ENCODE measurements around the gene RPS19.
A peak's percentile ranks its signal among the peaks of the same experiment; 100 is the strongest.

RPS19 gene

DNA sequence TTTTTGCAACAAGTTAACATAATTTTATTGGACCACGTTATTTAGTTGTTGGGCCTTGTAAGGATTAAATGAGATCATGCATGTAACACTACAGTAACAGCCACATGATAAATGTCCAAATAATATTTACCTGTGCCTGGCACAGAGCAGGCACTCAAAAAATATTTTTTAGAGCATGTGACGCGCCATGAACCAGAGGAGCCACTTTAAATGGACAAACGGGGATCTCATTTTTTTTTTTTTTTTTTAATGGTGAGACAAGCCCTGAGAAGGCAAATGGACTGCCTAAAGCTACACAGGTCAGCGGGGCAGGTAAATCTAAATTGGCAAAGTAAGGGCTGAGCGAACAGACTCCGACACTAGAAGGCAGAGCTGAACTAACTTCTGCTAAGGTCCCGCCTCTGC is 840 bp upstream of the RPS19 start:
- Histone ChIP-seq H3K4me3 (ENCODE audit: low read length in 2 of 2) (peak overlapping the region; percentile 15 to 95), H3K27ac (ENCODE audit: low read length) (peak overlapping the region; percentile 99), H3K4me1 (ENCODE audit: control insufficient read depth, insufficient read depth, low read length) (peaks cover 30% of the 10 kb centered on the region), H3K9me3 (ENCODE audit: control insufficient read depth in 2 of 2, low read length in 2 of 2) (no peaks in the 10 kb centered on the region), H3K9ac (ENCODE audit: low read length in 2 of 2) (peak overlapping the region; percentile 29 to 42), H3K36me3 (ENCODE audit: control insufficient read depth in 2 of 2, insufficient read depth in 2 of 2, low read length in 2 of 2) (peaks cover 21 to 25% of the 10 kb centered on the region in 2 donors), H3K27me3 (ENCODE audit: control insufficient read depth in 1 of 2, insufficient read depth in 2 of 2, low read length in 2 of 2) (peaks cover 0 to 3% of the 10 kb centered on the region in 2 donors)

DNA sequence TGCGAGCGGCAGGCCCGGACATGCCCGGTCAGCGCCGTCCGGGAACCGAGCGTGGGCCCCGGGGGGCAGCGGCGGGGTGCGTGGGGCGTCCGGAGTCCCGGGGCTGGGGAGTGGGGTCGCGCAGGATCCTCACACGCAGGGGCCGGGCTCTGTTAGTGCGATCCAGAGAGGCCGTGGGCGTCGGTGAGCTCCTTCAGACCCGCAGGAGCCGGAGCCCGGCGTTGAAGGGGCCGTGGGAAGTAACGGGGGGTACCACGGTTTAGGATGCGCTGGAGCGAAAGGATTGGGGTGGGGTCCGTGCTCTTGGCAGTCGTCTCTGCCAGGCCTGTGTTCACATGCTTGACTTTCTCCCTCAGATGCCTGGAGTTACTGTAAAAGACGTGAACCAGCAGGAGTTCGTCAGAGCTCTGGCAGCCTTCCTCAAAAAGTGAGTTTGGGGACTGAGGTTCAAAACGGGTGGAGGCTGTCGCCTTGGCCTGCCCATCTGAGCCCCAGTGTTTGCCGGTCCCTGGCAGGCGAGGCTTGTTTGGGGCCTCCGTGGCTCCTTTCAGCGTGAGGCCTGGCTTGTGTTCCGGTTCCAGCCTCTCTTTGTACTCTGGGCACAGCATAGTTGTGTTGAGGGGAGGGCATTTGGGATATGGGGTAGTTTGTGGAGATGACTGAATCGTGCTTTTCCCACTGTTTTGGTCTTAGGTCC is 512 bp downstream of the RPS19 start:
- Histone ChIP-seq H3K36me3 (ENCODE audit: control insufficient read depth in 2 of 2, insufficient read depth in 2 of 2, low read length in 2 of 2) (peaks cover 29 to 35% of the 10 kb centered on the region in 2 donors), H3K9ac (ENCODE audit: low read length in 2 of 2) (peak overlapping the region; percentile 87 to 98), H3K4me1 (ENCODE audit: control insufficient read depth, insufficient read depth, low read length) (peaks cover 32% of the 10 kb centered on the region), H3K9me3 (ENCODE audit: control insufficient read depth in 2 of 2, low read length in 2 of 2) (no peaks in the 10 kb centered on the region), H3K27ac (ENCODE audit: low read length) (peak overlapping the region; percentile 99), H3K4me3 (ENCODE audit: low read length in 2 of 2) (peak overlapping the region; percentile 76 to 95), H3K27me3 (ENCODE audit: control insufficient read depth in 1 of 2, insufficient read depth in 2 of 2, low read length in 2 of 2) (no peaks in the 10 kb centered on the region)

DNA sequence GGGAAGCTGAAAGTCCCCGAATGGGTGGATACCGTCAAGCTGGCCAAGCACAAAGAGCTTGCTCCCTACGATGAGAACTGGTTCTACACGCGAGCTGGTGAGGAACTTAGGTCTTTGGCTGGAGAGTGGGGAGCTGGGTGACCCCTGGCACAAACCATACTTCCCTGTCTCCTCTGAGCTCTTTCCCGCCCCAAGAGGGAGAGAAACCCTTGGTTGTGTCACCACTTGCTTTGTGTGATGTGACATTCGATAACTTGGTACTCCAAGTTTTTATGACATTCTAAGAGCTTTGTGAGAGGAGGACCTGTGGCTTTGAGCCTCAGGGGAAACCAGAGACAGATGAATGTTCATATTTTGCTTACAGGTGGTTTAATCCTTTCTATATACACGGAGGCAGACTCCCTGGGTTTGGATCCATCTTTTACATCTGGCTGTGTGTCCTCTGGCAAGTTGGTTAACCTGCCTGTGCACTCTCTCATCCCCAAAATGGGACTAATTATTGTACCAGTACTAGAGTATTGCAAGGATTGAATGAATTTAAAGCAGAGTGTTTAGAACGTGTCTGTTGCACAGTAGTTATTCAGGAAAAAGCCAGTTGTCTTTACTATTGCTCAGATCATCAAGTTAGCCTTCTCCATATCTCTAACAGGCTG is 1.2 kb downstream of the RPS19 start:
- peak overlapping the region; percentile 11 for H3K27ac ChIP-seq (ENCODE audit: low read length)
- H3K4me1 ChIP-seq (ENCODE audit: control insufficient read depth, insufficient read depth, low read length): peaks cover 32% of the 10 kb centered on the region
- H3K36me3 ChIP-seq (ENCODE audit: control insufficient read depth in 2 of 2, insufficient read depth in 2 of 2, low read length in 2 of 2): peaks cover 29 to 37% of the 10 kb centered on the region in 2 donors
- H3K27me3 ChIP-seq (ENCODE audit: control insufficient read depth in 1 of 2, insufficient read depth in 2 of 2, low read length in 2 of 2): no peaks in the 10 kb centered on the region
- H3K4me3 ChIP-seq (ENCODE audit: low read length in 2 of 2): peak overlapping the region; percentile 76 to 95
- no peaks in the 10 kb centered on the region for H3K9me3 ChIP-seq (ENCODE audit: control insufficient read depth in 2 of 2, low read length in 2 of 2)
- peak overlapping the region; percentile 87 to 98 for H3K9ac ChIP-seq (ENCODE audit: low read length in 2 of 2)

DNA sequence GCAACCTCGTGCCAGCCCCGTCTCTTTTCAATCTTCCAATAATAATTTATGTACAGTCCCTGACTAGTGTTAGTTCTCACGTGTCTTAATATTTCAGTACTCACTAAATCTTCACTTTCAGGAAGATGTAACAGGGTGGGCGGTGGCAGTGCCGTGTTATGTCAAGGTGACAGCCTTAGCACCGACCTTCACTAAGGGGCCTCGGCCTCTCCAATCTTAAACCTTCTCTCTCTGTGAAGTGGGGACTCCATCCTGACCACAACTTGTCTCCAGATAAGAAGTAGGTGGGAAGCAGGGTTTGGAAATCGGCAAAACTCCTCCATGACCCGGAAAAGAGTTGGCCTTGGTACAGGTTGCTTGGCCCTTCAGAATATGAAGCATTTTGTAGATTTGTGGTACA is 1.8 kb downstream of the RPS19 start:
- Histone ChIP-seq H3K4me3 (ENCODE audit: low read length in 2 of 2) (peak overlapping the region in 1 of 2 donors; percentile 95), H3K4me1 (ENCODE audit: control insufficient read depth, insufficient read depth, low read length) (peaks cover 32% of the 10 kb centered on the region), H3K27me3 (ENCODE audit: control insufficient read depth in 1 of 2, insufficient read depth in 2 of 2, low read length in 2 of 2) (no peaks in the 10 kb centered on the region), H3K27ac (ENCODE audit: low read length) (no peak overlapping the region), H3K9me3 (ENCODE audit: control insufficient read depth in 2 of 2, low read length in 2 of 2) (no peaks in the 10 kb centered on the region), H3K9ac (ENCODE audit: low read length in 2 of 2) (no peak overlapping the region), H3K36me3 (ENCODE audit: control insufficient read depth in 2 of 2, insufficient read depth in 2 of 2, low read length in 2 of 2) (peaks cover 29 to 40% of the 10 kb centered on the region in 2 donors)

DNA sequence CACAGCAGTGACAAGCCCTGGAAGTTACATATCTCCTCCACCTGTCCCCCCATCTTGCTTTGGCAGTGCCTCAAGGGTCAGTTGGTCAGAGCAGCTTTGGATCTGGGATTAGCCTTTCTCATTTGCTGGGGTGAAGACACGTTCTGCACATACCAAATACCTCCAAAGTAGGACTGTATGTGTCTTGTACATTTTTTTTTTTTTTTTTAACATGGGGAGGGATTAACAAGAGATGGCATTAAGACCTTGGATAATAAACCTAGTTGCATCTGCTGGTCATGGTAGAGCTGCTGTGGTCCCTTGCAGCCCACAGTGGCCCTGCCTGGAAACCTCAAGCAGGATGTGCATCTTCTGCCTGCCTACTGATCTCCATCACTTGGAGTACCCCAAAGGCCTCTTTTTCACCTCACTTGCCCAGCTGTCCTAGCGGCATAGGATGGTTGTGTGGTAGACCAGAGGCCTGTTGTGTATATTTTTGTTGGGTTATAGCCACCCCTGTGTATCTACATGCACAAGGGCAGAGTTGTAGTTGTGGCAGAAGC is 2.5 kb downstream of the RPS19 start:
- no peak overlapping the region for H3K27ac ChIP-seq (ENCODE audit: low read length)
- no peaks in the 10 kb centered on the region for H3K9me3 ChIP-seq (ENCODE audit: control insufficient read depth in 2 of 2, low read length in 2 of 2)
- H3K4me3 ChIP-seq (ENCODE audit: low read length in 2 of 2): no peak overlapping the region
- H3K4me1 ChIP-seq (ENCODE audit: control insufficient read depth, insufficient read depth, low read length): peaks cover 32% of the 10 kb centered on the region
- H3K36me3 ChIP-seq (ENCODE audit: control insufficient read depth in 2 of 2, insufficient read depth in 2 of 2, low read length in 2 of 2): peaks cover 29 to 40% of the 10 kb centered on the region in 2 donors
- H3K27me3 ChIP-seq (ENCODE audit: control insufficient read depth in 1 of 2, insufficient read depth in 2 of 2, low read length in 2 of 2): no peaks in the 10 kb centered on the region
- peak overlapping the region; percentile 1 to 29 for H3K9ac ChIP-seq (ENCODE audit: low read length in 2 of 2)

DNA sequence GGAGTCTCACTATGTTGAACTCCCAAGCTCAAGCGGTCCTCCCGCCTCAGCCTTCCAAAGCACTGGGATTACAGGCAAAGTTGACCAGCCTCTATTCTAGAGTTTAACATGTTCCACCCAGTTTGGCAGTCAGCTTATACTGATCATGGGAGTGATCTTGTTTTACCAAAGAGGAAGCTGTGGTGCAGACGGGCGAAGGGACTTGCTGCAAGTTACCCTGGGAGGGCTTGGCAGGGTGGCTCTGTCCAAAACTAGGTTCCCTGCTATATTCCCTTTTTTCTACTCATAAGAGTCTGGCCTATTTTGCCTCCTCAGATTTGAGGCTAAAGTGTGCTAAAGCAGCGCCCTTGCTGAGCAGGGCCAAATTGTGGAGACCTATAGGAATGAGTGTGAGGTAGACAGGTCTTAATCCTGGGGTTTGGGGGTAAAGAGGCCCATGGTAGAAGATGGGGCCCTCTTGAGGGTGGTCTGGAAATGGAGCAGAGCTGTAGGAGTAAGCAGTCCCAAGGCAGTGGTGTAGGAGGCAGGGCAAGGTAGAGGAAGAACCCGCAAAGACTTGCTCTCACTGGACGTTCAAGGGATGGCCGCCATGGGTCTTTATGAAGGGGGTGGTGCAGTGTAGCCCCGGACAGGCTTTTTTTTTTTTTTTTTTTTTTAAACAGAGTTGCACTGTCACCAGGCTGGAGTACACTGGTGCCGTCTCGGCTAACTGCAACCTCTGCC is 3.3 kb downstream of the RPS19 start:
- peaks cover 32 to 43% of the 10 kb centered on the region in 2 donors for H3K36me3 ChIP-seq (ENCODE audit: control insufficient read depth in 2 of 2, insufficient read depth in 2 of 2, low read length in 2 of 2)
- H3K4me1 ChIP-seq (ENCODE audit: control insufficient read depth, insufficient read depth, low read length): peaks cover 35% of the 10 kb centered on the region
- H3K27me3 ChIP-seq (ENCODE audit: control insufficient read depth in 1 of 2, insufficient read depth in 2 of 2, low read length in 2 of 2): no peaks in the 10 kb centered on the region
- H3K4me3 ChIP-seq (ENCODE audit: low read length in 2 of 2): no peak overlapping the region
- no peak overlapping the region for H3K27ac ChIP-seq (ENCODE audit: low read length)
- peak overlapping the region in 1 of 2 donors; percentile 1 for H3K9ac ChIP-seq (ENCODE audit: low read length in 2 of 2)
- H3K9me3 ChIP-seq (ENCODE audit: control insufficient read depth in 2 of 2, low read length in 2 of 2): no peaks in the 10 kb centered on the region

DNA sequence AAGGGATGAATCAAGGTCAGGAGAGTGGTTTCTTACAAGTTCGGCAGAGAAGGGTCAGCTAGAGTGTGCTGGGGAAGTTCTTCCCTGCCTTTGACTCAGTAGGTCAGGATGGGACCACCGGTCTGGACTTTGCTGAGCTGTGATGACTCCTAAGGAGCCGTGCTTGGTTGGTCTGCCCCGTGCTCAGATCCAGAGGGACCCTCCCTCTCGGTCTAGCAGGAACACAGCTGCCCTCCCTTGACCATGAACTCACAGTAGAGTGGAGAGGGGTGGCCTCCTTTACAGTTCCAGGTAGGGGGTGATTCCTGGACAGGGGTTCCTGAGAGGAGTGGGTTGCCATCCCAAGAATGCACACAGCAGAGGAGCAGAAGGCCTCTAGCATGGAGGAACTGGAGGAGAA is 4.3 kb downstream of the RPS19 start:
- H3K27me3 ChIP-seq (ENCODE audit: control insufficient read depth in 1 of 2, insufficient read depth in 2 of 2, low read length in 2 of 2): no peaks in the 10 kb centered on the region
- peaks cover 35% of the 10 kb centered on the region for H3K4me1 ChIP-seq (ENCODE audit: control insufficient read depth, insufficient read depth, low read length)
- peaks cover 39 to 51% of the 10 kb centered on the region in 2 donors for H3K36me3 ChIP-seq (ENCODE audit: control insufficient read depth in 2 of 2, insufficient read depth in 2 of 2, low read length in 2 of 2)
- H3K4me3 ChIP-seq (ENCODE audit: low read length in 2 of 2): no peak overlapping the region
- no peak overlapping the region for H3K27ac ChIP-seq (ENCODE audit: low read length)
- no peak overlapping the region for H3K9ac ChIP-seq (ENCODE audit: low read length in 2 of 2)
- H3K9me3 ChIP-seq (ENCODE audit: control insufficient read depth in 2 of 2, low read length in 2 of 2): no peaks in the 10 kb centered on the region

DNA sequence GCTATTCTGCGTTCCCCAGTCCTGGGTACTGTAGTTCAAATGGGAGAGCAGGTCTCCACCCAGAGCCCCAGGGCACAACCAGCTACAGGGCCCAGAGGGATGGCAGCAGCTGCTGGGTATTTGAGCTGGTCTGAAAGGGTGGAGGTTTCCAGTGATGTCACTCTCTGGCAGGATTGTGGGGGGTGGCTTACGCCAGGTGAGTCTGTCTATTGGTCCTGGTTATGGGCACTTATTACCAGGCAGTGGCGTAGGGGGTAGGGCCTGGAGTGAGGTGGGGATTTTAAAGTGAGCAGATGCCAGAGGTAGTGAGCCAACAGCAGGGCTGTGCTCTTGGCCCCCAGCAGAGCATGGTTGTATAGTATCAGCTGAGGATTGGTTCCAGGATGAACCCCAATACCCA is 6.2 kb downstream of the RPS19 start:
- Histone ChIP-seq H3K4me3 (ENCODE audit: low read length in 2 of 2) (no peak overlapping the region), H3K27ac (ENCODE audit: low read length) (no peak overlapping the region), H3K36me3 (ENCODE audit: control insufficient read depth in 2 of 2, insufficient read depth in 2 of 2, low read length in 2 of 2) (peaks cover 52 to 61% of the 10 kb centered on the region in 2 donors), H3K9me3 (ENCODE audit: control insufficient read depth in 2 of 2, low read length in 2 of 2) (no peaks in the 10 kb centered on the region), H3K27me3 (ENCODE audit: control insufficient read depth in 1 of 2, insufficient read depth in 2 of 2, low read length in 2 of 2) (no peaks in the 10 kb centered on the region), H3K4me1 (ENCODE audit: control insufficient read depth, insufficient read depth, low read length) (peaks cover 27% of the 10 kb centered on the region), H3K9ac (ENCODE audit: low read length in 2 of 2) (no peak overlapping the region)

DNA sequence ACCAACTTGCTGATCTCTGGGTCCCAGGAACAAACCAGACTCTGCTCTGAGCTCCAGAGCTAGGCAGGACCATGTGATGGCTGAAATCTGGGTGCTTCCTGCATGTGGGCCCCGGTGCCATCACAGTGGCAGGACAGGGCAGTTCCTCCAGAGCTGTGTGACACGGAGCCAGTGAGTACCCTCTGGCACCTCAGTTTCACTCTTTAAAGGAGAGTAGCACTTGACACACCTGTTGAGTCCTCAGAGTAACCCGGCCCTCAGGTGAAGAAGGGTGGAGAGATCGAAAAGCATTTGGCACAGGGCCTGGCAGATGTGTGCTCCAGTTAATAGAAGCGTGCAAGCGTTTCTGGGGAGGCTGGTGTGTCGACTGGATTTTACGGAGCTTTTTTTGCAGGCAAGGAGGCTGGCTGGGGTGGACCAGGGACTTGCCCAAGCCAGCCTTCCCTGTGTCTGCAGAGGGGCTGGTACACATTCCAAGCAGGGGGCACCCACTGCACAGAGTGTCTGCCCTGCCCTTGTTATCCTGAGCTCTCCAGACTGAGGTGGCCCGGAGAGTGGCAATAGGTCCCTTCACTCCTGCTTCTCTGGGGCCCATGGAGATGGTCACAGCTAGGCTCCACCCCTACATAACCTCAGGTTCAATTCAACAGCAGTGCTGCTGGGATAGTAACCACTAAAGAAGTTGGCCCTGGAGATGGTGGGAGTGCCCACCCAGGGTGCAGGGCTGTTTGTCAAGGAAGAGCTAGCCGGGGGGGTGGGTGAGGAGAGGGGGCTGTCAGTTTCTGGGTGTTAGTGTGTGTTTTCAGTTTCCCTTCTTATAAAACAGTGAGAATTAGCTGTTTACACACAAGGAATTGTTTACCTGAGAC is 8.3 kb downstream of the RPS19 start:
- H3K4me3 ChIP-seq (ENCODE audit: low read length in 2 of 2): no peak overlapping the region
- peaks cover 7% of the 10 kb centered on the region for H3K4me1 ChIP-seq (ENCODE audit: control insufficient read depth, insufficient read depth, low read length)
- H3K36me3 ChIP-seq (ENCODE audit: control insufficient read depth in 2 of 2, insufficient read depth in 2 of 2, low read length in 2 of 2): peaks cover 40 to 46% of the 10 kb centered on the region in 2 donors
- H3K27ac ChIP-seq (ENCODE audit: low read length): no peak overlapping the region
- peak overlapping the region in 1 of 2 donors; percentile 2 for H3K9ac ChIP-seq (ENCODE audit: low read length in 2 of 2)
- H3K27me3 ChIP-seq (ENCODE audit: control insufficient read depth in 1 of 2, insufficient read depth in 2 of 2, low read length in 2 of 2): no peaks in the 10 kb centered on the region
- no peaks in the 10 kb centered on the region for H3K9me3 ChIP-seq (ENCODE audit: control insufficient read depth in 2 of 2, low read length in 2 of 2)

DNA sequence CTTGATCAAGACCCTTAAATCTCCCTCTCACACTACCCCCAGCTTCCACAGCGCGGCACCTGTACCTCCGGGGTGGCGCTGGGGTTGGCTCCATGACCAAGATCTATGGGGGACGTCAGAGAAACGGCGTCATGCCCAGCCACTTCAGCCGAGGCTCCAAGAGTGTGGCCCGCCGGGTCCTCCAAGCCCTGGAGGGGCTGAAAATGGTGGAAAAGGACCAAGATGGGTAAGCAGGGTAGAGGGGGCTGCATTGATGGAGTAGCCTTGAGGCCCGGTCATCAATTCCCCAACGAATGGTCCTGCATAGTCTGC is 8.9 kb downstream of the RPS19 start:
- peaks cover 7% of the 10 kb centered on the region for H3K4me1 ChIP-seq (ENCODE audit: control insufficient read depth, insufficient read depth, low read length)
- H3K9ac ChIP-seq (ENCODE audit: low read length in 2 of 2): no peak overlapping the region
- no peaks in the 10 kb centered on the region for H3K9me3 ChIP-seq (ENCODE audit: control insufficient read depth in 2 of 2, low read length in 2 of 2)
- H3K4me3 ChIP-seq (ENCODE audit: low read length in 2 of 2): no peak overlapping the region
- H3K36me3 ChIP-seq (ENCODE audit: control insufficient read depth in 2 of 2, insufficient read depth in 2 of 2, low read length in 2 of 2): peaks cover 37 to 44% of the 10 kb centered on the region in 2 donors
- no peak overlapping the region for H3K27ac ChIP-seq (ENCODE audit: low read length)
- no peaks in the 10 kb centered on the region for H3K27me3 ChIP-seq (ENCODE audit: control insufficient read depth in 1 of 2, insufficient read depth in 2 of 2, low read length in 2 of 2)

Measured in stomach smooth muscle (tissue), 2 donors.